Hepatocyte (in vitro differentiated cells): Measurements from ENCODE around the gene STPG4.

Experiments used
- CTCF ChIP-seq: fragments of 200-600 bp; sonication (generic); IDR thresholded peaks from 2 replicates; pipeline ENCODE4 v1.5.1; 2016; ENCODE audit warnings: antibody characterized with exemption, mild to moderate bottlenecking; ENCODE audit not compliant: poor library complexity
- EZH2 ChIP-seq: fragments of 200-600 bp; sonication (generic); IDR thresholded peaks from 2 replicates; pipeline ENCODE4 v1.6.1; 2016; ENCODE audit warnings: antibody characterized with exemption, mild to moderate bottlenecking, borderline replicate concordance

DNA sequence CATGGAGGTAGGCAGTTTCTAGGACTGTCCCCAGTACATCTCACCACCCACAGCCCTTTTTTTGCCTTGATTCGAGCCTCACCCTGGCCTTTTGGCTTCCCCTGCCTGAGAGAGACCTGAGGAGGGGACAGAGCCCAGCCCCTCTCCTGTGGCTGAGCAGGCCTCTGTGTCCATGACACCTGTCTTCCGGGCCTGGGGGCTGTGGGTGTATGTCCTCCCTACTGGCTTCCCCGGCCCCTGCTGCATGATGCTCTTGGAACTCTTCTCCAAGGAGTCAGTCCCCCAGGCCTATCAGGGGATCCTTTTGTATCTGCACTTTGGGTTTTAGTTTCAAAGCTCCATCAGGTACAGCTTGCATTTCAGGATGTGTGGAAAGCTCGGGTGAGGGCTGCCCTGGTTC, 80.4 kb downstream of the STPG4 start:
- no peak for TF ChIP-seq CTCF
- no peak for TF ChIP-seq EZH2
